ENCODE measurements around the gene OTOGL.
"Not testable (repeated sequence)": the region's sequence is repeated elsewhere in the genome, so short reads cannot be mapped to it uniquely, and the experiment has no call there.

OTOGL gene

GRCh38 chr12:80142640-80143039 is 43.3 kb downstream of the OTOGL start:
- CTCF ChIA-PET, result interaction anchor here (1.3 kb wide), 1 partner anchor 12 kb away, joined by 3 read pairs; no protein-coding TSS in a partner anchor
- POLR2A ChIA-PET, result no interaction called here
- no peak for DNase-seq (ENCODE audit: extremely low spot score)
- no peak for TF ChIP-seq CTCF (IDR thresholded peaks at IDR 0.05; ENCODE audit: control extremely low read depth, extremely low read depth, low read depth, missing control alignments)

- DNase-seq (ENCODE audit: extremely low spot score), result no peak
- TF ChIP-seq CTCF (IDR thresholded peaks at IDR 0.05; ENCODE audit: control extremely low read depth, extremely low read depth, low read depth, missing control alignments), result no peak
- CTCF ChIA-PET, result no interaction called here
- POLR2A ChIA-PET, result no interaction called here
Measured at GRCh38 chr12:80143537-80143936, 44.2 kb downstream of the OTOGL start.

GRCh38 chr12:80149547-80150313 is 50.4 kb downstream of the OTOGL start:
- DNase-seq (ENCODE audit: extremely low spot score); POLR2A ChIA-PET: not testable (repeated sequence)
- CTCF ChIA-PET, result interaction anchor here (1.4 kb wide), 1 partner anchor 8 kb away, joined by 3 read pairs; no protein-coding TSS in a partner anchor

- no peak for DNase-seq (ENCODE audit: extremely low spot score)
- TF ChIP-seq CTCF (IDR thresholded peaks at IDR 0.05; ENCODE audit: control extremely low read depth, extremely low read depth, low read depth, missing control alignments), result no peak
- ChIA-PET CTCF (no interaction called here), POLR2A (no interaction called here)
Measured at GRCh38 chr12:80151131-80151530, 51.8 kb downstream of the OTOGL start.

- TF ChIP-seq CTCF (IDR thresholded peaks at IDR 0.05; ENCODE audit: control extremely low read depth, extremely low read depth, low read depth, missing control alignments), result no peak
- POLR2A ChIA-PET, result no interaction called here
- no peak for DNase-seq (ENCODE audit: extremely low spot score)
- CTCF ChIA-PET, result interaction anchor here (0.7 to 1.1 kb wide), 2 partner anchors 12 to 16 kb away, joined by 3 to 4 read pairs; no protein-coding TSS in a partner anchor
Measured at GRCh38 chr12:80154261-80154660, 54.9 kb downstream of the OTOGL start.

GRCh38 chr12:80156306-80156705 is 57.0 kb downstream of the OTOGL start:
- no peak for TF ChIP-seq CTCF (IDR thresholded peaks at IDR 0.05; ENCODE audit: control extremely low read depth, extremely low read depth, low read depth, missing control alignments)
- no peak for DNase-seq (ENCODE audit: extremely low spot score)
- ChIA-PET POLR2A (no interaction called here), CTCF (no interaction called here)

GRCh38 chr12:80157645-80158044 is 58.3 kb downstream of the OTOGL start:
- ChIA-PET CTCF (interaction anchor here (1.4 kb wide), 1 partner anchor 8 kb away, joined by 3 read pairs; no protein-coding TSS in a partner anchor), POLR2A (no interaction called here)
- no peak for TF ChIP-seq CTCF (IDR thresholded peaks at IDR 0.05; ENCODE audit: control extremely low read depth, extremely low read depth, low read depth, missing control alignments)

More at GRCh38 chr12:80157645-80158044, 58.3 kb downstream of the OTOGL start:
- no peak for DNase-seq (ENCODE audit: extremely low spot score)
